Retinal pigment epithelial cell (primary cell): ENCODE measurements around the gene CDC26.
"Not testable (repeated sequence)": the region's sequence is repeated elsewhere in the genome, so short reads cannot be mapped to it uniquely, and the experiment has no call there.

Experiments
- DNase-seq: peaks from one replicate; pipeline ENCODE4 v3.0.0-alpha.2; 2010; ENCODE audit warnings: low read depth
- H3K4me3 ChIP-seq: 2 replicates; pipeline ENCODE4 v1.5.1; 2011; ENCODE audit warnings: mild to moderate bottlenecking, low read length, control low read depth, moderate library complexity
- TF ChIP-seq, protein P1 (sequence below): conservative IDR thresholded peaks from 2 replicates; pipeline ENCODE4 v1.5.1; 2011; ENCODE audit warnings: low read depth, low read length, control low read depth, inconsistent platforms

CDC26 gene

DNA sequence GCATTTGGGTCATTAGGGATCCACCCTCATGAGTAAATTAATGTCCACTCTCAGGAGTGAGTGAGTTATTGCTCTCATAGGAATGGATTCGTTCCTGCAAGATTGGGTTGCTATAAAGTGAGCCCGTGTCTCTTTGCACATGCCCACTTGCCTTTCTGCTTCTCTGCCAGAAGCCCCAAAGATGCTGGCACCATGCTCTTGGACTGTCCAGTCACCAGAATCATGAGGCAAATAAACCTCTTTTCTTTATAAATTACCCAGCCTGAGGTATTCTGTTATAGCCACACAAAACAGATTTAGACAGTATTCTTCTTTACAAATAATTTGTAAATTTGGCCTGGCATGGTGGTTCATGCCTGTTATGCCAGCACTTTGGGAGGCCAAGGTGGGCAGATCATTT is 24.6 kb downstream of the CDC26 start:
- TF ChIP-seq, protein P1, sequence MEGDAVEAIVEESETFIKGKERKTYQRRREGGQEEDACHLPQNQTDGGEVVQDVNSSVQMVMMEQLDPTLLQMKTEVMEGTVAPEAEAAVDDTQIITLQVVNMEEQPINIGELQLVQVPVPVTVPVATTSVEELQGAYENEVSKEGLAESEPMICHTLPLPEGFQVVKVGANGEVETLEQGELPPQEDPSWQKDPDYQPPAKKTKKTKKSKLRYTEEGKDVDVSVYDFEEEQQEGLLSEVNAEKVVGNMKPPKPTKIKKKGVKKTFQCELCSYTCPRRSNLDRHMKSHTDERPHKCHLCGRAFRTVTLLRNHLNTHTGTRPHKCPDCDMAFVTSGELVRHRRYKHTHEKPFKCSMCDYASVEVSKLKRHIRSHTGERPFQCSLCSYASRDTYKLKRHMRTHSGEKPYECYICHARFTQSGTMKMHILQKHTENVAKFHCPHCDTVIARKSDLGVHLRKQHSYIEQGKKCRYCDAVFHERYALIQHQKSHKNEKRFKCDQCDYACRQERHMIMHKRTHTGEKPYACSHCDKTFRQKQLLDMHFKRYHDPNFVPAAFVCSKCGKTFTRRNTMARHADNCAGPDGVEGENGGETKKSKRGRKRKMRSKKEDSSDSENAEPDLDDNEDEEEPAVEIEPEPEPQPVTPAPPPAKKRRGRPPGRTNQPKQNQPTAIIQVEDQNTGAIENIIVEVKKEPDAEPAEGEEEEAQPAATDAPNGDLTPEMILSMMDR = no peak
- H3K4me3 ChIP-seq = no peak overlapping the region
- no peak for DNase-seq

DNA sequence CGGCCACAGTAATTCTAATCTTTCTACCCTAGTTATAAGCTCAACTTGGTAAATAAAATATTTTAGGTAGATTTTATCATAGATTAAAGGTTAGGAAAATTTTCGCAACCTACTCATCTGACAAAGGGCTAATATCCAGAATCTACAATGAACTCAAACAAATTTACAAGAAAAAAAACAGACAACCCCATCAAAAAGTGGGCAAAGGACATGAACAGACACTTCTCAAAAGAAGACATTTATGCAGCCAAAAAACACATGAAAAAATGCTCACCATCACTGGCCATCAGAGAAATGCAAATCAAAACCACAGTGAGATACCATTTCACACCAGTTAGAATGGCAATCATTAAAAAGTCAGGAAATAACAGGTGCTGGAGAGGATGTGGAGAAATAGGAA is 25.7 kb downstream of the CDC26 start:
- not testable (repeated sequence) for H3K4me3 ChIP-seq, DNase-seq

DNA sequence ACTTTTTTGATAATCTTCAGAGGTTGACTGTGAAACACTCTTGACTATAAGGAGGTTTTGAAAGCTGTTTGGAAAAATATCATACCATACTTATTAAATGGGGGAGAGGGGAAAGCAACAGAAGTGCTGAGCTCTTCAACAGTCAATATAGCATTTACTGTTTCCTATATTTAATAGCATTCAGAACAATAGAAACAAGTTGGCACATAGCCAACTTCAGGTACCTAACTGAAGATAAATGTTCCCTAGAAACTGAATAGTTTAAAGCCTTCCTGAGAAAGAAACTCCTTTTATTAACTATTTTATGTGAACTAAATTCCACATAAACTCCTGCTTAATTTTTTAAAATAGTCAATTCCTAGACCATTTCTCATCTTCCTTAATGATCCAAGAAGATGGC is 27.7 kb downstream of the CDC26 start:
- H3K4me3 ChIP-seq = no peak overlapping the region
- TF ChIP-seq, protein P1 = no peak
- DNase-seq = no peak

DNA sequence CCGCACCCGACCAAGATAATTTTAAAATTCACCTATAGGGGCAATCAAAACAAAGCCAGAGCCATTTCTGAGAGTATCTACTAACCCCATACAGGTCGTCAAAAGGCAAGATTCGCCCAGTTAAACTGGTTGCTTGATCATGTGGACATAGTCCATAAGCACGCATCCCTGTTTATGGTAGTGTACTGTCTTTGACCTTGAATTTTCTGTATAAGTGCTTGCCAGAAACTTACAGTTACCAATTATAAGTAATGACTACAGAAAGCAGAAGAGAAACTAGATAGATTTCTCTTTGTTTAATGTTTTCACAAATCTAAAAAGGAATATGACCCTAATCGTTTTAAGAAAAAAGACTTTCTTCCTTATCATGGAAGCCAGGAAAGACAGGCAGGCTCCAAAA is 28.4 kb downstream of the CDC26 start:
- DNase-seq = no peak
- TF ChIP-seq, protein P1 = no peak
- no peak overlapping the region for H3K4me3 ChIP-seq

DNA sequence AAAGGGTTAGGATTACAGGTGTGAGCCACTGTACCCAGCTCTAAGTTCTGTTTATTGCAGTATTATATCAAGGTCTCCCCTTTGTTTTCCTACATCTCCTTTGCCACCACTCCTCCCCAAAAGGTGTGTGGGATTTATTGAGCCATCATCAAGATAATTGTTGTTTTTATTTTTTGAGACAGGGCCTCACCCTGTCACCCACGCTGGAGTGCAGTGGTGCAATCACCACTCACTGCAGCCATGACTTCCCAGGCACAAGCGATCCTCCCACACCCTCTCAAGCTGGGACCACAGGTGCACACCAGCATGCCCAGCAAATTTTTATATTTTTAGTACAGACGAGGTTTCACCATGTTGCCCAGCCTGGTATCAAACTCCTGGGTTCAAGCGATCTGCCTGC is 29.5 kb downstream of the CDC26 start:
- TF ChIP-seq, protein P1 = no peak
- H3K4me3 ChIP-seq = no peak overlapping the region
- no peak for DNase-seq

DNA sequence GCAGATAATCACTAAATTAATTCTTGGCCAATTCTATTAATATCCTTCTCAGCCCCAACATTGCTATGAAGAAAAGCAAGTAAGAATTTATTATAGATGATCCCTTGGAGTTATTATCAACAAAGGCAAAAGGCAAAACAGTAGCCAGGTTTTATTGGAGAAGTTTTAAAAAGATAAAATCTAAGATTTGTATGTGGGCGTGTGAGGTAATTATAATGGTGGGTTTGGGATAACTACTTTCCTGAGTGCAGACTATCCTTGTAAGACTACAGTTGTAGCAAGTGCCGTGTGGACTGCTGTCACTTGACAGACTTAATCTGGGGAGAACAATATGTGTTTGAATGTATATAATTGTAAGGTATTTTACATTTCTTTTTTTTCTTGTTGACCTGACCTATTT is 30.8 kb downstream of the CDC26 start:
- H3K4me3 ChIP-seq = no peak overlapping the region
- no peak for DNase-seq
- TF ChIP-seq, protein P1 = no peak

DNA sequence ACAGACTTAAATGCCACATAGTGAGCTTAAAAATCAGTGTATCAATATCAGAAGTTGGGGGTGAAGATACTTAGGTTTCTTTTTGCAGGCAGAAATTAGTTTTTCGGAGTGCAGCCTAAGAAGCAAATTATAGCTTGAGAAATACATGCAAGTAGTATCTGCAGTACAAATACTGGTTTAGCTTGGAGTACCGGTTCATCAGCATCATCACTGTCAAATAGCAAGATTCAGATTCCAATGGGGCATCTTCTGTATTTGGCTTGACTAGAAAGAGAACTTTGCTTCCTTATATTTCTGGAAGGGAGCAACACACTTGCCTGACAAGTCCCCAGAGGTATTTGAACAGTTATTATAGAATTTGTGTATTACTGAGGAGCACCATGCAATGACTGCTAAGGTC is 34.2 kb downstream of the CDC26 start:
- no peak for DNase-seq
- H3K4me3 ChIP-seq = no peak overlapping the region
- TF ChIP-seq, protein P1 = no peak

DNA sequence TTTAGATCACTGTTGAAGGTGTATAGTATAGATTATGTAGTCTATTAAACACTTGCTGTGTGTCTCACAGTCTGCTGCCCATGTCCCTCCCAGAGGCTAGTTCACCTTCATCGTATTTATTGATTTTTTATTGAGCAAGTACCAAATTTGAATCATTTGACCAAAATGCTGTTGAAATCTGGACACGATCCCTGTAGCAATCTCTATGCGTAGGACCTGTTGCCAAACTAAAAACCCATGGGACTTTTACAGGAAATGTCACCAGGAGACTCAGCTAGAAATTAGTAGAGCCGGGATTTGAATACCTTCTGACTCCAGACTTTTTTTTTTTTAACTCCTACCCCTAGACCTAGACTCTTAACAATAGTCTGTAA is 36.5 kb downstream of the CDC26 start:
- no peak for DNase-seq
- TF ChIP-seq, protein P1 = no peak
- no peak overlapping the region for H3K4me3 ChIP-seq
